Stimulated activated CD4-positive, alpha-beta T cell treated with anti-CD3 and anti-CD28 coated beads, Interleukin-1b, Interleukin-23, amount 100 ng/mL, for 1 hour (primary cell): Measurements from ENCODE around the gene SPSB4.

Experiments
- DNase-seq, 2 donors: peaks; one replicate each; pipeline ENCODE4 v3.0.0-alpha.2; 2020; ENCODE audit warnings: low read depth in 2 of 2

Gene SPSB4

DNA sequence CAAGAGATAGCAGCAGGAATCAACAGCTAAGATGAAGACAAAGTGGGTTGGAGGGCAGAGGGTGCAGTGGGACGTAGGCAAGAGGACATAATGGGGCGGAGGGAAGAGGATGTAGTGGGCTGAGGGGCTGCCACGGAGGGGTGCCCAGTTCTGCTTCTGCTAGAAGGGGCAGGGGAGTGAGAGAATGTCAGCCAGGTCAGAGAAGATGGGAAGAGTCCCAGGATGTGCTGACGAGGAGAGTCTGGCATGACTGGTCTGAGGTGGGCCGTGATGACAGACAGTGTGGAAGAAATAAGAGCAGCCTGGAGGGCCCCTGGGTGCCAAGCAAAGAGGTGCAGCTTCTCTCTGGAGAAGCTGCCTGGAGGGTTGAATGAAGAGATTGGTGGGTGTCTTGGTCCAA, 4.0 kb downstream of the SPSB4 start:
- DNase-seq = no peak

DNA sequence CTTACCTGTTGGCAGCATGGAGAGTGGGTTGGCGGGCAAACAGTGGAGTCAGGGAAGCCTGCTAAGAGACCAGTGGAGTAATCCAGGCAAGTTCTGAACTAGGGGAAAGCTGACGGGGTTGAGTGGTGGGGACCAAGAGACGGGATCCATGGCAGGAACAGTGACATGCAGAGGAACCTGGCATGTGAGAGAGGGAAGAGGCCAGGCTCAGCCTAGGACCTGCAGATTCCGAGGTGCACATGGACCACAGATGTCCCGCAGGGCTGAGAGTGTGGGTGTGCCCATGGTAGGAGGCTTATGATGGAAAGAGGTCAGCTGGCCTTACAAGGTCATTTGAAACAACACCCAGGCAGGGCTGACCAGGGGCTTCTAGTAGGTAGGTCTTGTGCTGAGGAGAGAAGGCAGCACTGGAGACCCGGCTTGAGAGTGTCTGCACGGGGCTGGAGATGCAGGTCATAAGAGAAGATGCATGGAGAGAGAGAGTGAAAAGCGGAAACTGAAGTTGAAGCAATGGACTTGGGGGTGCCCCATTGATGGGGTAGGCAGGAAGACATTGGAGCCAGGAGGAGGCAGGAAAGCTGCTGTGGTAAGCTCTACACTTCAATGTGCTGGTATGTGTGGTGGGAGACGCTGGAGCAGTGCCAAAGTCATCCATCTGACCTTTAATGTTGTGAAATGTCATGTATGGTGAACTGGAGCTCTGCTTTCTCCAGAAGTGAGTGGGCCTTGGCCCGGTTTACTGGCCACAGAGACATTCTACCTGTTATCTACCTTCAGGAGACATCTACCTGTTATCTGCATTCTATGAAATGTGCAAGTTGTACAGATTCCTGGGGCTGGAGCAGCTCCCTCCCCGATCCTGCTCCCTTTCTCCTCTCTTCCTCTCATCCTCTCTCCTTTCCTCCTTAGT, 4.6 kb downstream of the SPSB4 start:
- DNase-seq = no peak

DNA sequence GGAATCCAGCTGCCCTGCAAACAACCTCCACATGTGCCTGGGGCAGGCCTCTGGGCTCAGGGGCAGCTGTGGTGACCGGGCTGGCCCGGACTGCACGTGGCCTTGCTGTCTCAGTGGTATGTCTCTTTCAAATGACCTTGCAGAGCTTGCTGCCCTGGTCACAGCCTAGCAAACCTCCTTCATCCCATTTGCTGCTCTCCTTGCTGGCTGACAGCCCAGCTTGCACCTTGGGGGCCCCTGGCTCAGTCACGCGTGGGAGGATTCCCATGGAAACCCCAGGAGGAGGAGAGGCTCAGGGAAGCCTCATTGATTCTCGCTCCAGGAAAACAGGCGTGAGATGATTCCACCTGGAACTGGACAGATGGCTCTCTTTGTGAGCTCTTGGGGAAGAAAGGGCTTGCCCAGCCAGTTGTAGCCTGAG, 5.6 kb downstream of the SPSB4 start:
- no peak for DNase-seq

DNA sequence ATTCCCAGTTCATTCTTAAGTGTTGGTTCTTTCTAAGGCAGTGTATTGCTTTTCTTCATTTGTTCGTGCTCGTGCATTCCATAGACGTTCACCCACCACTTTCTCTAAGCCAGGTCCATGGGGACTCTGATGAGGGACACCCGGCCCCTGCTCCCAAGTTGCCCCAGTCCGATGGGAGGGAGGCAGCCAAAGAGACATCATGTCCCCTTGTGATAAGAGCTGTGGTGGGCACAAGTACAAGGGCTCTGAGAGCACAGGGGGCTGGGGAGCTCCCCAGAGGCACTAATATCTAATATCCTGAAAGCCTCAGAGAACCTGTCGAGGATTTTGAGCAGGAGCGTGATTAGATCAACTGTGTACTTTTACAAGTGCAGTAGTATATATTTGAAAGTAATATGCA, 6.3 kb downstream of the SPSB4 start:
- DNase-seq = no peak

DNA sequence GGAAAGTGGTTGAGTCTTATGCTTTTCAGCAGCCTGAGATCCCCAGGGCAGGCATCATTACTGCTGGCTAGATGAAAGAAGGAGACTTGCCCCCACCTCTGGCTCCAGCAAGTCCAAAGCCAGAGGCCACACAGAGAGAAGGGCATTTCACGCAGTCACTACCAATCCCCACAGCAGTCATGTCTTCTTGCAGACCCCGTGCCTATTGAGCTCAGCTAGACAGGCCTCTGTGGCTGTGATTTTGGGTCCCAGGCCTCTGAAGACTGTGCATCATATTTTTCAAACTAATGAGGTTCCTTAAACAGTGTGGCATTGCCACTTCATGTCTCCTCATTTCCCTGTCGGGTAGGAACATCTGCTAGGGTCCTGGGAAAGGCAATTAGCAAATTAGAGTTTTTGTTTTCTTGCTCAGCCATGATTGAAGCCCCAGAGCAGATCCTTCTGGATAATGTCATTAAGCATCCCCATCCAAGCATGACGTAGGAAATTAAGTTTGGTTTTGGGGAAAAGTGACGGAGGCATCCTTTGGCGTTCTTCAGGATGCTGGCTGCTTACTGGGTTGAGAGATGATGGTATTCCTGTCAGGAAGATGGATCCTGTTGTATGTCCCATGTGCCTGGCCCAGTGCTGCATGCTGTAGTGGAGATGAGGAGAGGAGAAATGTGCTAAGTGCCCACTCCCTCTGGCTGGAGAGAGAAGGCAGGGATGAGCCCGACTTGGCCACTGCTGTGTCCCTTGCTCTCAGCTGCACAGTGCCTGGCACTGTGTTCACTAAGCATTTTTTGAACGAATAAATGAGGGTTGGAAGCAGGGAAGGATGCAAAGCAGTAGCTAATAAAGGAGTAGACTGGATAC, 7.0 kb downstream of the SPSB4 start:
- DNase-seq = no peak

DNA sequence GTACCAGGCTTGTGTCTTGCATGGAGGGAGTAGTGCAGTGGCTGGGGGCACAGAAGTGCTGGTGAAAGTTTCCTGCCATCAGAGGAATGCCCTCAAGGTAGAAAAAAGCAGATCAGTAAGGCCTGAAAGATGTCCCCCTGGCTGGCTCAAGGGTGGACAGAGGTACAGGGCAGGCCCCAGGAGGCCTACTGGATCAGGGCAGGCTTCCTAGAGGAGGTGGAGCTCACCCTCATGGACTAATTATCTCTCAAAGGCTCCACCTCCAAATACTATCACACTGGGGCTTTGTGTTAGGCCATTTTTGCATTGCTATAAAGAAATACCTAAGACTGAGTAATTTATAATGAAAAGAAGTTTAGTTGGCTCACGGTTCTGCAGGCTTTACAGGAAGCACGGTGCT, 7.8 kb downstream of the SPSB4 start:
- DNase-seq = no peak

DNA sequence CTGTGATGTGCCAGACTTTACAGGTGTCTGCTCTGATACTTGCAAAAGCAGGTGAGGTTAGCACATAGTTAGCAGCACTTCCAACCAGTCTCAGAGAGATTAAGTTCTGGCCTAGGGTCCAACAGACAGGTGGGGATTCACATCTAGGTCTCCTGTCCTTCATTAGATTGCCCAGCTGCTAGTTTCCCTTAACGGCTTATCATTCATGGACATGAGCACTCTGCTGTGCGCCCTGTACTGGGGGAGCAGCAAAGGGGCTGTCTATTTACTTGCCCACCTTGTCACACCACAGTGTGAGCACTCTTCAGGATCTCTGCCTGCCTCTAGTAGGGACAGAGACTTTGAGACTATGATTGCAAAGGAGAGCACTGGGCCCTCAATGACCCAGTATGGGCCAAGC, 8.7 kb downstream of the SPSB4 start:
- no peak for DNase-seq

DNA sequence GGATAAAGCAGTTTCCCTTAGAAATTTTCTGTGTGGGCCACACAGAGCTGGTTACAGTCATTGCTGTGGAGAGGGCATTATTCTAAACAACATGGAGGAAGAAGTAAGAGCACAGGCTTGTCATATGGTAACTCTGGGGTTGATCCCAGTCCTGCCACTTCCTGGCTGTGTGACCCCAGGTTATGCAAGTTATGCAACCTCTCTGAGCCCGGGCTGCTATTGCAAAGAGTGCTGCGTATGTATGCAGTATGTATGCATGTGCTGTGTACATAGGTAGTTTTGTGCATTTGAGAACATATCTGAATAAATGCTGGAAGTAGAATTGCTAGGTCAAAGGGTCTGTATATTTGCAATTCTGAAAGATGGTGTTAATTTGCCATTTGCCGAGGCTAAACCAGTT, 9.2 kb downstream of the SPSB4 start:
- no peak for DNase-seq

DNA sequence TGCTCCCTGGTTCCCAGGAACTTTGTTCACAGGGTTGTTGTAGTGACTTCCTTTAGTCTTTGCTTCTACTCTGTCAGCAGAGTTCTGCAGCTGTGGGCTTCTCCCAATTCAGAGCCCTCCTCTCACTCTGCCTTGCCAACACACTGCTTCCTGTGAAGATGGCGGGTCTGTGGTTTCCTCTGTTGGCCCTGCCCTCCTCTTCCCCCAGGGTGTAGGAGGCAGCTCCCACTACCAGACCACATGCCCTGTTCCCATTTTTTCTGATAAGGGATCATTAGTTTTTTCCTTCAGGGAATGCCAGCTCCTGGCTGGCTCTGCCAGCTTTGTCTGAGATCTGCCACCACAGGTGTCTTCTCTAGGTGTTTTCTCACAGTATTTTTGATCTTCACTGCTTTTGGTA, 12.7 kb downstream of the SPSB4 start:
- no peak for DNase-seq

DNA sequence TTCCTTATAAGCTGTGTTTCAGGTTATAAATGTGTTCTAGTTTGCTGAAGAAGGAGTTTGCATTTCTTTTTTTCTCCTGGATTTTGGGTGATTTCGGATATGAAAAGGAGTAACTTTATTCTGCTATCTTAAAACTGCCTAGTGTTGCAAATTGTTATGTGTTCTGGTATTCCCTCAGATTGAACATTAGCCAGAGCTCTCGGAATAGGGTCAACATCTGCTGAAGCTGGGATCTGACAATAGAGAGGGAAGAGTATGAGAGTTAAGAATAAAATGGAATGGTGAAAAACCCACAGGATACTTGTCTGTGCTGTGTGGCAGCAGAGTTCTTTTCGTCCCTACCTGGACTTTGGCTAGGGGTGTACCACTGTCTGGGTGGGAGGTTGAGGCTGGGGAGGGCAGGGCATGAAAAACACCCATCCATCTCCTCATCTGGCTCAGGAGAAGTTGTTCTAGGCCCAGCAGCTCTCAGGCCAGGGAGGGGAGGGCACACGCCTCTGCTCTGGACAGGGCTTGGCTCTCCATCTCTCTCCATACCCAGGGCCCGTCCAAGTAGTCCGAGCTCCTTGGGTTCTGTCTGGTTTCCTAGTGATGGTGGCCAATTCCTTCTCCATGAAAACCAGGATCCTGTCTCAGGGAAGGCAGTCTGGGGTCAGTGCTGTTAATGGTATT, 13.2 kb downstream of the SPSB4 start:
- DNase-seq = no peak

DNA sequence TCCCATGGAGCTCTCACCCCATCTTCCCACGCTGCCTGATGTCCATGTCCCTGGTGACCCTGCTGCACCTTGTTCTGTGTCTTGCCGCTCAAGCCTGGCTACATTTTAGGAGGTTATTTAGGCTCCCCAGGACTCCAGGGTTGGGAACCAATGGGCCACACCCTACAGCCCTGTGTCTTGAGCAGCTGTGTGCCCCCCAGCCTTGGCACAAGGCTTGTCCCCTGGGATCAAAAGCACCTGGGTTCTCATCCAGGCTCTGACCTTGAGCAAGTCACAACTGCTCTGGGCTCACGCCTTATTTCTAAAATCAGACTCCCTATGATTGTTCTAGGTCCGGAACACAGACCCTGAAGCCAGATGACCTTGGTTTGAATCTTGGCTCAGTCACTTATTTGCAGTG, 14.1 kb downstream of the SPSB4 start:
- no peak for DNase-seq

DNA sequence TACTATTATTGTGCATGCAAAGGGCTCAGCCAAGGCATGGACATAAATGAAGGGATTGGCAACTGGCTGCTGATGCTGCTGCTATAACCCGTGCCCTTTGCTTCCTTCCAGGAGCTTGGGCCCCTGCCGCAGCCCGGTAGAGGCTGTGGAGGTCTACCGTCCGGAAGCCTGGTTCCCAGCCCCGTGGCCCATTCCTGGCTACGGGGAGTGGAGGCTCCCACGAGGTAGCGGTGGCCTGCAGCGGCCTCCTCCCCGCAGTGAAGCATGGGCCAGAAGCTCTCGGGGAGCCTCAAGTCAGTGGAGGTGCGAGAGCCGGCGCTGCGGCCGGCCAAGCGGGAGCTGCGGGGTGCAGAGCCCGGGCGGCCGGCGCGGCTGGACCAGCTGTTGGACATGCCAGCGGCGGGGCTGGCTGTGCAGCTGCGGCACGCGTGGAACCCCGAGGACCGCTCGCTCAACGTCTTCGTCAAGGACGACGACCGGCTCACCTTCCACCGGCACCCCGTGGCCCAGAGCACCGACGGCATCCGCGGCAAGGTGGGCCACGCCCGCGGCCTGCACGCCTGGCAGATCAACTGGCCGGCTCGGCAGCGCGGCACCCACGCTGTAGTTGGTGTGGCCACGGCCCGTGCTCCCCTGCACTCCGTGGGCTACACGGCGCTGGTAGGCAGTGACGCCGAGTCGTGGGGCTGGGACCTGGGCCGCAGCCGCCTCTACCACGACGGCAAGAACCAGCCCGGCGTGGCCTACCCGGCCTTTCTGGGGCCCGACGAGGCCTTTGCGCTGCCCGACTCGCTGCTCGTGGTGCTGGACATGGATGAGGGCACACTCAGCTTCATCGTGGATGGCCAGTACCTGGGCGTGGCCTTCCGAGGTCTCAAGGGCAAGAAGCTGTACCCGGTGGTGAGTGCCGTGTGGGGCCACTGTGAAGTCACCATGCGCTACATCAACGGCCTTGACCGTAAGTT, 15.0 kb downstream of the SPSB4 start:
- no peak for DNase-seq

DNA sequence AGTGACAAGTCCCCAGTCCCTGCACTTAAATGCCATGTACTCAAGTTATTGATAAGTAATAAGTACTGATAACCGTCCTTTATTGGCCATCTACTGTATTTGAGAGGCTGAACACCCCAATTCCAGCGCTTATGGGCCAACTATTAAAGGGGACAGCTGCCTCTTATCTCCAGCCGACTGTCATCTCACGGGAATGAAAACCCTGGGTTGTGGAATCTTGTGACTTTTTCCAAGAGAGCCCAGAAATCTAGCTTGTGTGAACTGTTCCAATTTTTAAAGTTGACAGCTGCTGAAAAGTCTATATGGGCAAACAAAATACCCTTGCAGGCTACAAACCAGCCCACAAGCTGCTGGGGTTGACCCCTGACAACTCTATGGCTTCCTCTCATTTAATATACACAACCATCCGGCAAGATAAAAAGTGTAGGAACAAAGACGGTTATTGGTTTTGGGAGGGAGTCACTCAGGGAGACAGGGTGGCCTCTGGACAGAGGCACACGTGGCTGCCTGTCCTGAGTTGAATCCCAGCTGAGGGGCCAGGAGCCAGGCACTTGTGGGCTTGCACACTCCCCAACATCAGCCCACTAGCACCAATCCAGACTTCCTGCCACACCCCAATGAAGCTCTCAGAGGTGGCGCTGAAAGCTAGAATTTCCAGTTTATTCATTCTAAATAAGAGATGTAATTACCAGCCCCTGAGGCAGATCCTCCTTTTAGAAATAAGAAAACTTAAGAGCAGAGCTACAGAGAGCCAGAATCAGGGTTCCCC, 16.2 kb downstream of the SPSB4 start:
- no peak for DNase-seq

DNA sequence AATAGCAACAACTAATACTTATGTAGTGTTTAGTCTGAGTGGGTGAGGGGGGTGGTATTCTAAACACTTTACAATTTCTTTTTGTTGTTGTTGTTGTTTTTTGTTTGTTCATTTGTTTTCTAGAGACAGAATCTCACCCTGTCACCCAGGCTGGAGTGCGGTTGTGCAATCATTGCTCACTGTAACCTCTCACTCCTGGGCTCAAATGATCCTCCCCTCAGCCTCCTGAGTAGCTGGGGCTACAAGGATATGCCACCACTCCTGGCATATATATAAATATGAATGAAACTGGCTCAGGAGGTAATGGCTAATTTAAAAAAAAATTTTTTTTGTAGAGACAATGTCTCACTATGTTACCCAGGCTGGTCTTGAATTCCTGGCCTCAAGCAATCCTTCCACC, 19.1 kb downstream of the SPSB4 start:
- DNase-seq = no peak

DNA sequence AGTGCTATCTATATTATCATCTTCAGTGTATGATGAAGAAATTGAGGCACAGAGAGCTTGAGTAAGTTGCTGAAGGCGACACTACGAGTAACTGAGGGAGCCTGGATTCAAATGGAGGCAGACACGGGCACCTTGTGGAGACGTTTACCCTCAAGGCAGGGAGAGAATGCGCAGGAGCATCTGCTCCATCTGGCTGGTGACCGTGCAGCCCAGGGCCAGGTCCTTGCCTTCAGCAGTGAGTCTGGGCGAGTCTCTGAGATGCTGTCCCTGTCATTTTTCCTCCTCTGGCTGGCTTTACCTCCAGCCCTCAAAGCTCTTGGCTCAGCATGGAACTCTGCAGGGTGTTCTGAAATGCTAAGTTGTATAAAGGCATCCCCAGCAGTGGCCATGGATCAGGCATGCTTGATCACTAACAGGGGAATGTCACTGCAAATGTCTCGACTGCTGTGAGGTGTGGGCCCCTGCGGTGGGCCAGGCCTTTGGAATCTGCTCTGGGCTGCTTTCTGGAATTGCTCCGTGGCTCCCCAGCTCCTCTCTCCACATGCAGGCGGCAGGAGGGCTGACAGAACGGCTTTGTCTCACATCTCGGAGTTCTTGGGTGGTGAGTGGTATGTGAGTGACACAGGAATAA, 19.7 kb downstream of the SPSB4 start:
- no peak for DNase-seq

DNA sequence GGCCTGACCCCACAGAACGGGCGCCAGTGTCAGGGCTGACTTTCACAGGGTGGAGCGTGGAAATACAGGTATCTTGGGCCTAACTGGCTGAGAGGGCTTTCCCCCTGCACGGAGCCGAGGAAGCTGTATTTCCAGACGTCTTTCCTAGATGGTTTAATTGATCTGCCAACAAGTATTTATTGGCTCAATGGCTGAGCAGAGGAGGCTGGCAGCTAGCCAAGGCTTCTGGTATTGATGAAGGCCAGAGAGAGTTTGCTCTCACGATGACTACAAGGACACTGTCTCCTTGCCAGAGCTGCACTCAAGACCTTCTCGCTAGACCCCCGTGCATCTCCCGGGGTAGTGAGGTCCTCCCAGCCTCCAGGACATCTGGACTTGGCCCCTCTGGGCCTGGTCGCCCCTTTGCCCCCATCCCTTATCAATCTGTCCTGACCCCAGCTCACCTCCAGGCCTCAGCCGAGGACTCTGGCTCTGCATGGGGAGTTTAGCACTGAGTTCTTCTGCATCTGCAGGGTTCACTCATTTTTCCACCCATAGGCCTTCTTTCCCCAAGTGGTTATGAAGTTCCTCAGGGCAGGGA, 20.6 kb downstream of the SPSB4 start:
- no peak for DNase-seq

DNA sequence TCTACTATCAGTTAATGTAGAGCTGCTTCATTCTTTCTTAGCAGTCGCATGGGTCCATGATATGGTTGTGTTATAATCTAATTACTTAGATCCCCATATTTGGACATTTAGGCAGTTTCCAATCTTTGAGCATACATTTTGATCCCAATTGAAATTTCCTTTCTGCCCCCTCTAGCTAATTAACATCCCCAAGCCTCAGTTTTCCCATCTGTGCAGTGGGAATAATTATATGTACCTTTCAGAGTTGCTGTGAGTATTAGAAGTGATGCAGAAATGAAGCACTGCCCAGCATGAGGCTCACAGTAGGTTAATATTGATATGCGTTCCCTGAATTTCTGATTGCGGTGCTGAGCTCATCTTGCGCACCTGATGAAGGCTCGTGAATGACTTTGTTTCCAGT, 21.8 kb downstream of the SPSB4 start:
- no peak for DNase-seq

DNA sequence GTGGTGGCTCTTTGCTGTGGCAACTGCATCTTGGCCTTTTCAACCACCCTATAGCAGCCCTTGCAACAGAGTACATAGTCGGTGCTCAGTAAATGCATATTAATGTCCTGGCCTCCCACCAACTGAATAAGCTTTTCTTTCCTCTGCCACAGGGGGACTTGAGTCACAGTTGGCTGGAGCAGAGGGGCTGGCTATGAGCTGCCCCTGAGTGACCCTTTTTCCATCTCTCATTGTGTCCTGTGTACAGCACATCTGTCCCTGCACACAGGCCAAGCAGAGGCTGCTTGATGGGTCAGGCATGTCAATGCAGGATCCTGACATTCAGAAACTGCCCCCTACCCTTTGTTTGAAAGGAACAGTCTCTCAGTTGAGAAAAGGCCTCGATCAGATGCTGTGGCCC, 22.4 kb downstream of the SPSB4 start:
- no peak for DNase-seq

DNA sequence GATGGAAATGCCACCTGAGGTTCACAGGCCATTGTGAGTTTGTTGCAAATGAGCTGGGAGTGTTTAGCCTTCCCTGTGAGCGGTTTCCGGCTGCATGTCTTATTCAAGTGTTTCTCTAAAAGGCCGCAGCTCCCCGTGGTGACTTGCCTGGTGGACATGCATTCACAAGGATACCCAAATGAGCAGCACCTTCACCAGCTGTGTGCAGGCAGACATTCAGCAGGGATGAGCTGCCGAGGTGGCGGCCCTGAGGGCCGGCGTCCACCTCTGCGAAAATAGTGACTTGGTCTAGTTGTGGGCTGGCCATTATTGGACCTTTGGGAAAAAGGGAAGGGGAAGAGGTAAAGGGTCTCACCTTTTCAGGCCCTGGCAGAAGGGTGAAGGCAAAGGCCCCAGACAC, 23.4 kb downstream of the SPSB4 start:
- DNase-seq = no peak
